Loucy (cell line): ENCODE data around the gene MARCHF2.

ENCODE experiments used
- H2AFZ ChIP-seq: fragments of 200-600 bp; sonication (generic); 2 replicates; pipeline ENCODE4 v1.6.0; 2016; ENCODE audit warnings: antibody characterized with exemption, mild to moderate bottlenecking, low read length, moderate library complexity
- H3F3A ChIP-seq: fragments of 200-600 bp; 2 replicates; pipeline ENCODE4 v1.6.0; 2016; ENCODE audit warnings: antibody characterized with exemption, low read depth, mild to moderate bottlenecking
- H3K27me3 ChIP-seq: fragments of 200-600 bp; sonication (generic); 2 replicates; pipeline ENCODE4 v1.6.1; 2014; ENCODE audit warnings: low read length, mild to moderate bottlenecking; ENCODE audit not compliant: insufficient read depth, poor library complexity, severe bottlenecking
- H3K36me3 ChIP-seq: fragments of 200-600 bp; sonication (generic); 2 replicates; pipeline ENCODE4 v1.6.1; 2016; ENCODE audit warnings: low read length; ENCODE audit not compliant: insufficient read depth
- H3K4me1 ChIP-seq: fragments of 200-600 bp; sonication (generic); 2 replicates; pipeline ENCODE4 v1.5.1; 2014; ENCODE audit warnings: low read length, mild to moderate bottlenecking; ENCODE audit not compliant: insufficient read depth, poor library complexity, severe bottlenecking
- H3K4me2 ChIP-seq: fragments of 200-600 bp; sonication (generic); 2 replicates; pipeline ENCODE4 v1.6.0; 2014; ENCODE audit warnings: antibody characterized with exemption, low read length, low read depth, mild to moderate bottlenecking; ENCODE audit not compliant: poor library complexity, severe bottlenecking
- H3K4me3 ChIP-seq: fragments of 200-600 bp; sonication (generic); 2 replicates; pipeline ENCODE4 v1.5.1; 2014; ENCODE audit warnings: low read length, mild to moderate bottlenecking, mixed read lengths; ENCODE audit not compliant: poor library complexity, severe bottlenecking
- H3K79me2 ChIP-seq: fragments of 200-600 bp; sonication (generic); 2 replicates; pipeline ENCODE4 v1.6.1; 2014; ENCODE audit warnings: low read length; ENCODE audit not compliant: insufficient read depth
- H3K9ac ChIP-seq: fragments of 200-600 bp; sonication (generic); 2 replicates; pipeline ENCODE4 v1.6.0; 2014; ENCODE audit warnings: mild to moderate bottlenecking, low read depth, low read length, moderate library complexity; ENCODE audit not compliant: poor library complexity, severe bottlenecking
- H3K9me2 ChIP-seq: fragments of 200-600 bp; sonication (generic); replicated peaks from 2 replicates; pipeline ENCODE4 v1.6.1; 2016; ENCODE audit warnings: low read depth, low read length, mixed read lengths
- H3K9me3 ChIP-seq: fragments of 200-600 bp; sonication (generic); 2 replicates; pipeline ENCODE4 v1.6.1; 2014; ENCODE audit warnings: mild to moderate bottlenecking, antibody characterized with exemption, low read length, low read depth; ENCODE audit not compliant: insufficient read depth
- H4K20me1 ChIP-seq: fragments of 200-600 bp; sonication (generic); 2 replicates; pipeline ENCODE4 v1.6.0; 2014; ENCODE audit warnings: antibody characterized with exemption, low read length, mild to moderate bottlenecking; ENCODE audit not compliant: insufficient read depth, poor library complexity, severe bottlenecking
- EZH2phosphoT487 ChIP-seq: fragments of 200-600 bp; IDR thresholded peaks from 2 replicates; pipeline ENCODE4 v1.6.1; 2018; ENCODE audit warnings: antibody characterized with exemption, mild to moderate bottlenecking, moderate library complexity, borderline replicate concordance
- TF ChIP-seq, protein P1 (sequence below): fragments of 200-600 bp; sonication (generic); conservative IDR thresholded peaks from 2 replicates; pipeline ENCODE4 v1.5.1; 2014; ENCODE audit warnings: mild to moderate bottlenecking, antibody characterized with exemption, low read length

Gene MARCHF2

DNA sequence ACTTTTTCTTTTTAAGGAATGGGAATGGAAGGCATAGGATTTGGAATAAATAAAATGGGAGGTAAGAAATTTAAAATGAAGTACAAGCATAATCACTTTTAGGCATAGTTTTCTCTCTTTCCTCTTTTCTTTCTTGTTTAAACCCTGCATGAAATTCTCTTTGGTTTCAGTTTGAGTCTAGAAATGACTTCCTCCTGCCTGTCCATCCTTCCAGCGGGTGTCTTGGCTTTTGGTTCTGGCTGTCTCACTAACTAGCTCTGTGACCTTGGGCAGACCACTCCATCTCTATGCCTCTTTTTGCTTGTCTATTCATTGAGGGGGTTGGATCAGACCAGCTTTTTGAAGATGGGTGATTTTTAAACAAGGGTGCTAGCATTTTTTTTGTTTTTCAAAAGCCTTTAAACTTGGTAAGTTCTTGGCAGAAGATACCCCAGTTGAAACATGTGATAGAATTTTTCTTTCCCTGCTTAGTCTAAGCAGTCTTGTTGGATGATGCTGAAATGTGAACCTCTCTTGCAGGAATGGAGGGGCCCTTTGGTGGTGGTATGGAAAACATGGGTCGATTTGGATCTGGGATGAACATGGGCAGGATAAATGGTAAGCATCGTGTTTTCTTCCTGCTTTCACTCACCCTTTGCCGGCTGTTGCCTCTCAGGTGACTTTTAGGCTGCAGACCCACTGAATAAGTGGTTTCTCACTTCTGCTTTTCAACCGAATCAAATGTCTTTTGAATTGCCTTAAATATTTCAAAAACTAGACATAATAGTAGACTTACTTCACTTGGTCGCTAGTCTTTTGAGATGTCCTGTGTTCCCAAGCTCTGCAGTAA lies 60.8 kb downstream of the MARCHF2 start:
- no peaks in the 10 kb centered on the region for H3K9me3 ChIP-seq
- peaks cover 99% of the 10 kb centered on the region for H3K36me3 ChIP-seq
- H3K79me2 ChIP-seq: peaks cover 72% of the 10 kb centered on the region
- H3K4me1 ChIP-seq: no peaks in the 10 kb centered on the region
- H4K20me1 ChIP-seq: peaks cover 62% of the 10 kb centered on the region
- TF ChIP-seq, protein P1, sequence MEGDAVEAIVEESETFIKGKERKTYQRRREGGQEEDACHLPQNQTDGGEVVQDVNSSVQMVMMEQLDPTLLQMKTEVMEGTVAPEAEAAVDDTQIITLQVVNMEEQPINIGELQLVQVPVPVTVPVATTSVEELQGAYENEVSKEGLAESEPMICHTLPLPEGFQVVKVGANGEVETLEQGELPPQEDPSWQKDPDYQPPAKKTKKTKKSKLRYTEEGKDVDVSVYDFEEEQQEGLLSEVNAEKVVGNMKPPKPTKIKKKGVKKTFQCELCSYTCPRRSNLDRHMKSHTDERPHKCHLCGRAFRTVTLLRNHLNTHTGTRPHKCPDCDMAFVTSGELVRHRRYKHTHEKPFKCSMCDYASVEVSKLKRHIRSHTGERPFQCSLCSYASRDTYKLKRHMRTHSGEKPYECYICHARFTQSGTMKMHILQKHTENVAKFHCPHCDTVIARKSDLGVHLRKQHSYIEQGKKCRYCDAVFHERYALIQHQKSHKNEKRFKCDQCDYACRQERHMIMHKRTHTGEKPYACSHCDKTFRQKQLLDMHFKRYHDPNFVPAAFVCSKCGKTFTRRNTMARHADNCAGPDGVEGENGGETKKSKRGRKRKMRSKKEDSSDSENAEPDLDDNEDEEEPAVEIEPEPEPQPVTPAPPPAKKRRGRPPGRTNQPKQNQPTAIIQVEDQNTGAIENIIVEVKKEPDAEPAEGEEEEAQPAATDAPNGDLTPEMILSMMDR: no peak
- no peak for TF ChIP-seq EZH2phosphoT487
- no peaks in the 10 kb centered on the region for H3K27me3 ChIP-seq
- no peak overlapping the region for H3K4me3 ChIP-seq
- no peaks in the 10 kb centered on the region for H3K9me2 ChIP-seq
- no peak overlapping the region for H3K9ac ChIP-seq
- H3K4me2 ChIP-seq: no peak overlapping the region
- H2AFZ ChIP-seq: no peak overlapping the region
- no peaks in the 10 kb centered on the region for H3F3A ChIP-seq

- no peaks in the 10 kb centered on the region for H3K9me3 ChIP-seq
- no peak overlapping the region for H2AFZ ChIP-seq
- H3K4me3 ChIP-seq: no peak overlapping the region
- H4K20me1 ChIP-seq: peaks cover 66% of the 10 kb centered on the region
- no peak overlapping the region for H3K9ac ChIP-seq
- no peaks in the 10 kb centered on the region for H3K27me3 ChIP-seq
- H3K36me3 ChIP-seq: peaks cover 92% of the 10 kb centered on the region; the same call in 1 of the 2 replicates
- no peaks in the 10 kb centered on the region for H3K4me1 ChIP-seq
- TF ChIP-seq, protein P1: no peak
- no peak for TF ChIP-seq EZH2phosphoT487
- H3K4me2 ChIP-seq: no peak overlapping the region
- H3F3A ChIP-seq: no peaks in the 10 kb centered on the region
- H3K9me2 ChIP-seq: no peaks in the 10 kb centered on the region
- H3K79me2 ChIP-seq: peaks cover 72% of the 10 kb centered on the region
Observed at GRCh38 chr19:8475005-8475404, 61.9 kb downstream of the MARCHF2 start.

DNA sequence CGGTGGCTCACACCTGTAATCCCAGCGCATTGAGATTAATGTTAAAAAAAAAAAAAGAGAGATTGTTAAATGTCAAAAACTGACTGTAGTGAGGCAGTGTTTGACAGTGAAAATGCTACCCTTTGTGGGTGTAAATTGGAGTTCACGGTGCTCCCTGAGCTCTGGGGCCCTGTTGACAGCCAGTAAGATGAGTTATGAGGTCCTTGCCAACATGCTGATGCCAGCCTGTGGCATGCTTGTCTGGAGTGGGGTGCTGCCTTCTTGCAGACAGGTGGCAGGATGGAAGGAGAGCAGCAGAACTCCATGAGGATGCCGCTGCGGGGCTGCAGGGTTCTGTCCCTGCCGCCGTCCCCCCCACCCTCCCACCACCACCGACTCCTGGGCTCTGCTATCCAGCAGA lies 63.4 kb downstream of the MARCHF2 start:
- H2AFZ ChIP-seq: no peak overlapping the region
- H3K36me3 ChIP-seq: peaks cover 91% of the 10 kb centered on the region; the same call in 1 of the 2 replicates
- no peak overlapping the region for H3K4me3 ChIP-seq
- H3K9me3 ChIP-seq: no peaks in the 10 kb centered on the region
- TF ChIP-seq, protein P1: no peak
- no peak for TF ChIP-seq EZH2phosphoT487
- peaks cover 80% of the 10 kb centered on the region for H3K79me2 ChIP-seq
- H3K9me2 ChIP-seq: no peaks in the 10 kb centered on the region
- H3F3A ChIP-seq: no peaks in the 10 kb centered on the region
- no peak overlapping the region for H3K9ac ChIP-seq
- peaks cover 80% of the 10 kb centered on the region for H4K20me1 ChIP-seq
- H3K4me2 ChIP-seq: no peak overlapping the region
- no peaks in the 10 kb centered on the region for H3K4me1 ChIP-seq
- no peaks in the 10 kb centered on the region for H3K27me3 ChIP-seq
